ENCODE results near the gene CALCOCO1.

- TF ChIP-seq RAD21 (IDR thresholded peaks at IDR 0.05) = no peak
- TF ChIP-seq, protein P1, sequence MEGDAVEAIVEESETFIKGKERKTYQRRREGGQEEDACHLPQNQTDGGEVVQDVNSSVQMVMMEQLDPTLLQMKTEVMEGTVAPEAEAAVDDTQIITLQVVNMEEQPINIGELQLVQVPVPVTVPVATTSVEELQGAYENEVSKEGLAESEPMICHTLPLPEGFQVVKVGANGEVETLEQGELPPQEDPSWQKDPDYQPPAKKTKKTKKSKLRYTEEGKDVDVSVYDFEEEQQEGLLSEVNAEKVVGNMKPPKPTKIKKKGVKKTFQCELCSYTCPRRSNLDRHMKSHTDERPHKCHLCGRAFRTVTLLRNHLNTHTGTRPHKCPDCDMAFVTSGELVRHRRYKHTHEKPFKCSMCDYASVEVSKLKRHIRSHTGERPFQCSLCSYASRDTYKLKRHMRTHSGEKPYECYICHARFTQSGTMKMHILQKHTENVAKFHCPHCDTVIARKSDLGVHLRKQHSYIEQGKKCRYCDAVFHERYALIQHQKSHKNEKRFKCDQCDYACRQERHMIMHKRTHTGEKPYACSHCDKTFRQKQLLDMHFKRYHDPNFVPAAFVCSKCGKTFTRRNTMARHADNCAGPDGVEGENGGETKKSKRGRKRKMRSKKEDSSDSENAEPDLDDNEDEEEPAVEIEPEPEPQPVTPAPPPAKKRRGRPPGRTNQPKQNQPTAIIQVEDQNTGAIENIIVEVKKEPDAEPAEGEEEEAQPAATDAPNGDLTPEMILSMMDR (IDR thresholded peaks at IDR 0.05; ENCODE audit: low read depth, low read length, missing input control) = no peak
- no peak for TF ChIP-seq TAF1 (conservative IDR thresholded peaks at IDR 0.05)
- no peak for TF ChIP-seq NR2F2 (IDR thresholded peaks at IDR 0.05)
- no peak for TF ChIP-seq EGR1 (IDR thresholded peaks at IDR 0.05; ENCODE audit: low read depth in 2 of 2)
Measured at GRCh38 chr12:53737093-53737808, 10.0 kb upstream of the CALCOCO1 start.
